Activated CD8-positive, alpha-beta T cell treated with anti-CD3 and anti-CD28 coated beads for 36 hours (primary cell): Measurements from ENCODE around the gene ATXN1. TPM values are rescaled to one million over a fixed set of nuclear protein-coding genes. Genes with fewer than 3 reads are reported as not detected.

ENCODE experiments used
- ATAC-seq: fragments of 200-7000 bp; cut with Tn5 transposase; one replicate; pipeline ENCODE4 v1.10.0; 2021; ENCODE audit warnings: mild to moderate bottlenecking, moderate library complexity
- CTCF ChIA-PET: fragments of 350-600 bp; sonication (Branson Sonifier 250); formaldehyde crosslinking; loops from one replicate; lab custom pipeline; 2021; ENCODE audit warnings: antibody characterized with exemption; lab: Charles Lee
- POLR2A ChIA-PET: fragments of 350-600 bp; sonication (Branson Sonifier 250); formaldehyde crosslinking; loops from one replicate; lab custom pipeline; 2021; ENCODE audit warnings: antibody characterized with exemption; lab: Charles Lee
- DNase-seq: peaks from one replicate; pipeline ENCODE4 v3.0.0-alpha.2; 2020
- H3K27ac Mint-ChIP-seq: one replicate; pipeline ENCODE4 v1.8.0; 2021; ENCODE audit warnings: mild to moderate bottlenecking, mixed read lengths
- H3K27me3 Mint-ChIP-seq: one replicate; pipeline ENCODE4 v1.8.0; 2021; ENCODE audit warnings: mixed read lengths
- H3K36me3 Mint-ChIP-seq: one replicate; pipeline ENCODE4 v1.8.0; 2021; ENCODE audit warnings: low read depth, mixed read lengths
- H3K4me1 Mint-ChIP-seq: one replicate; pipeline ENCODE4 v1.8.0; 2021; ENCODE audit warnings: low read depth, mixed read lengths
- H3K4me3 Mint-ChIP-seq: one replicate; pipeline ENCODE4 v1.8.0; 2021; ENCODE audit warnings: mild to moderate bottlenecking, moderate library complexity, mixed read lengths
- H3K9me3 Mint-ChIP-seq: one replicate; pipeline ENCODE4 v1.8.0; 2021; ENCODE audit warnings: mixed read lengths
- CTCF ChIP-seq: fragments of 200-600 bp; IDR thresholded peaks from one replicate; pipeline ENCODE4 v1.8.0; 2022; ENCODE audit warnings: antibody characterized with exemption, mild to moderate bottlenecking
- intact Hi-C: fragments of 100-400 bp; cut with micrococcal nuclease; formaldehyde crosslinking; loops from one replicate; pipeline ENCODE4 v1.10.0; 2022
- total RNA-seq, 2 experiments: library from RNA; stranded (reverse); gene quantifications; one replicate each; pipeline ENCODE4 v1.2.3, GENCODE V29; 2021

The ATXN1 gene
- total RNA-seq, 2 experiments from 2014 or later: 35.4 to 40.8 TPM

DNA sequence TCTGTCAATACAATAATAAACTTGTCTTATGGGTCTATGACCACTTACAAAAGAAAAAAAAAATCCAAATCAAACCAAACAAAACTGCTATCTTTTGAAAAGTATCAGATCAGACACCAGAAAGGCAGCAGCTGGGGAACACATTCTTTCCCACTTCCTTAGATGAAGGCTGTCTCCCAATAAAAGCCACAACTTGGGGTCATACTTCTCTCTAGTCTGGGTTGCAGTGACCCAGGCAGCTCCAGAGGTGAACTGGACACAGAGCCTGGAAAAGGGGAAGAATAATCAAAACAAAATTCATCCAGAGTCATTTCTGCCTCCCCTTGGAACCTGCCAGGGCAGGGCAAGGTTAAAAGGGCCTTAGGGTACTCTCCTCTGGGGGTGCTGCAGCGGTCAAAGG is 19.1 kb downstream of the ATXN1 start:
- H3K36me3 Mint-ChIP-seq: peaks cover 39% of the 10 kb centered on the region
- H3K9me3 Mint-ChIP-seq: no peaks in the 10 kb centered on the region
- ChIA-PET CTCF (no interaction called here), POLR2A (interaction anchor here (1.4 to 2.2 kb wide), 2 partner anchors 10 to 16 kb away, joined by 4 to 8 read pairs; no protein-coding TSS in a partner anchor)
- ATAC-seq: no peak
- peaks cover 65% of the 10 kb centered on the region for H3K4me1 Mint-ChIP-seq
- H3K27ac Mint-ChIP-seq: no peak overlapping the region
- intact Hi-C loops: no loop called here
- TF ChIP-seq CTCF: no peak
- DNase-seq: no peak
- no peak overlapping the region for H3K4me3 Mint-ChIP-seq
- H3K27me3 Mint-ChIP-seq: no peaks in the 10 kb centered on the region

DNA sequence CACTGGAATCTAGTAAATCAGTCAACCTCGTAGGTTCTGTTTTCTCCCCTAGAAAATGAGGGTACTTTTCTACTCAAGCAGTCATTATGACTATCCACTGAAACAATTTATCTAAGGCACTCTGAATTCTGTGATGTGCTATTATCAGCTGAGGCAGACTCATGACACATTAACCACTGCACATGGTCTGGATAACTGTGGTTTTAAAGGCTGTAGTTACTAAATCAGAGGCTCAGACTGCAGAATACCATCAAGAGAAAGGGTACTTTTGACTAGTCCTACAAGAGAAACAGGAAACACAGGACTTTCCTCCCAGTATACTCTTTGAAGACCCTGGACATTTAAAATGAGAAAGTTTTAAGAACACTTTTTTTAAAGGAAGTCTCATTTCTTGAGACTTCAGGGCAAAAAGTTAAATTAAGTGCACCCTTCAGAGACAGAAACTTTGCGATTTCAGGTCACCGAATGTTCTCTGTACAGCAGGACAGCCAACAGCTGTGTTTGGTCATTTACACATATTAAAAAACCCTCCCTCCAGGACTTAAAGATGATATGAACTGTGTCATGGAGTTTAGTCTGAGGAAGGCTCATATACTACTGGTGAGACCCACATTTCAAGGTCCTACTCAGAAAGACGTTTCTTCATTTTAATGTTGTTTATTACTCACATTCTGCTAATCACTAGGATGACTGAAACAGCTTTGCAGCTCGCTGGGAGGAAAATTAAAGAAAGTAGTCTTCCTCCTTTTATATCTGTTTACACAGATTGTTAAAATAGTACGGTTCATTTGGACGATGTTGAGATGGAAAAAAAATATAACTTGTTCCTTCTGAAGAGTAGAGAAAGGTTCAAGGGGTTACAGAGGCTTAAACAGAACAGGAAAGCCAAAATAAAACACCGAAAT is 19.9 kb downstream of the ATXN1 start:
- Mint-ChIP-seq H3K36me3 (peaks cover 39% of the 10 kb centered on the region), H3K27ac (no peak overlapping the region), H3K4me3 (no peak overlapping the region), H3K27me3 (no peaks in the 10 kb centered on the region), H3K4me1 (peaks cover 67% of the 10 kb centered on the region), H3K9me3 (no peaks in the 10 kb centered on the region)
- ChIA-PET POLR2A (interaction anchor here (1.3 to 2.2 kb wide), 3 partner anchors 9 to 83 kb away, joined by 3 to 8 read pairs (median 4); no protein-coding TSS in a partner anchor), CTCF (interaction anchor here (1.3 to 1.4 kb wide), 3 partner anchors 9 to 29 kb away, joined by 4 to 6 read pairs (median 5); no protein-coding TSS in a partner anchor)
- TF ChIP-seq CTCF: no peak
- peak; percentile 38 for DNase-seq
- intact Hi-C loops: no loop called here
- peak; percentile 94 for ATAC-seq

GRCh38 chr6:16740097-16740496 is 21.2 kb downstream of the ATXN1 start:
- DNase-seq (no peak), ATAC-seq (no peak)
- Mint-ChIP-seq H3K36me3 (peaks cover 42% of the 10 kb centered on the region), H3K27me3 (no peaks in the 10 kb centered on the region), H3K4me1 (peaks cover 64% of the 10 kb centered on the region), H3K9me3 (no peaks in the 10 kb centered on the region), H3K4me3 (no peak overlapping the region), H3K27ac (no peak overlapping the region)
- POLR2A ChIA-PET: interaction anchor here (1.0 to 2.2 kb wide), 4 partner anchors 8 to 82 kb away, joined by 3 to 8 read pairs (median 4); no protein-coding TSS in a partner anchor
- no peak for TF ChIP-seq CTCF
- intact Hi-C loops: no loop called here
- CTCF ChIA-PET: interaction anchor here (0.8 to 1.4 kb wide), 6 partner anchors 8 to 408 kb away, joined by 3 to 8 read pairs (median 4); no protein-coding TSS in a partner anchor

DNA sequence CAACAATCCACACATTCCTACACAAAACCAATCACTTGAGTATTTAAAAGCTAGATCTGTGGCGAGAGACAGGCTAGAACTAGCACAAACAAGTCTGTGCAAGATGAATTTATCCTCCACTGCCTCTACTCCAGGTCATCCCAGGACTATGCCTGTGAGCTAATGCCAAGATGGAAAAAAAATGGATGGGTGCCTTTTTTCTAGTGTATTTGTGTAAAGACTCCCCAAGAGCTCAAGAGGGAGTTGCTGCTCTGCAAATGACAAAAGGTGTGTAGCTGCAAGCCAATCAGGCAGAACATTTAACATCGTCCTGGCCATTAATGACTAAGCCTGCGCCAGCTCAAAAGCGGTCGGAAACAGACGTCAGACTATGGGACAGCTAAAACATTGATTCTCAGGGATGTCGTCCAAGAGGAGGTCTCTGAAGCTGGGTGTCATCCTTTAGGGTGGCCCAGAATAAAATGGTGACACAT is 21.9 kb downstream of the ATXN1 start:
- ChIA-PET CTCF (interaction anchor here (0.9 to 1.4 kb wide), 3 partner anchors 24 to 31 kb away, joined by 3 to 8 read pairs (median 3); no protein-coding TSS in a partner anchor), POLR2A (interaction anchor here (1.0 to 1.4 kb wide), 3 partner anchors 23 to 49 kb away, joined by 3 to 4 read pairs (median 3); no protein-coding TSS in a partner anchor)
- TF ChIP-seq CTCF: no peak
- no peaks in the 10 kb centered on the region for H3K9me3 Mint-ChIP-seq
- DNase-seq: no peak
- H3K4me1 Mint-ChIP-seq: peaks cover 67% of the 10 kb centered on the region
- H3K27me3 Mint-ChIP-seq: no peaks in the 10 kb centered on the region
- H3K36me3 Mint-ChIP-seq: peaks cover 40% of the 10 kb centered on the region
- H3K27ac Mint-ChIP-seq: no peak overlapping the region
- intact Hi-C loops: no loop called here
- no peak overlapping the region for H3K4me3 Mint-ChIP-seq
- no peak for ATAC-seq
